Measurements from ENCODE around the gene ROBO1. TPM values are rescaled to one million over a fixed set of nuclear protein-coding genes. Genes with fewer than 3 reads are reported as not detected.

The ROBO1 gene
- total and polyA plus RNA-seq, 2 of the 13 experiments (the other 11 are each of a cell fraction or from before 2014, with no cell fraction given), result 52.2 to 71.0 TPM

- TF ChIP-seq IKZF5 (CRISPR knock-in tag; IDR thresholded peaks at IDR 0.05) (no peak), HMGA1 (CRISPR knock-in tag; conservative IDR thresholded peaks at IDR 0.05) (no peak), NRL (CRISPR knock-in tag; IDR thresholded peaks at IDR 0.05; ENCODE audit: borderline replicate concordance) (no peak), HOXA3 (CRISPR knock-in tag; IDR thresholded peaks at IDR 0.05) (peak; percentile 44; the same call in 1 of the 2 replicates), MZF1 (CRISPR knock-in tag; IDR thresholded peaks at IDR 0.05; ENCODE audit: borderline replicate concordance) (no peak), ZNF607 (CRISPR knock-in tag; IDR thresholded peaks at IDR 0.05; ENCODE audit: borderline replicate concordance) (no peak), ZNF383 (CRISPR knock-in tag; IDR thresholded peaks at IDR 0.05; ENCODE audit: borderline replicate concordance) (no peak), MBD4 (IDR thresholded peaks at IDR 0.05; ENCODE audit: borderline replicate concordance, low read length) (peak; percentile 50; the same call in 1 of the 2 replicates), HNF1B (CRISPR knock-in tag; IDR thresholded peaks at IDR 0.05) (no peak), ISL2 (CRISPR knock-in tag; IDR thresholded peaks at IDR 0.05) (peak; percentile 91), ZNF350 (CRISPR knock-in tag; IDR thresholded peaks at IDR 0.05; ENCODE audit: borderline replicate concordance, low read depth) (no peak), XRCC5 (optimal IDR thresholded peaks at IDR 0.05; ENCODE audit: low read length) (no peak), RARA (CRISPR knock-in tag; IDR thresholded peaks at IDR 0.05) (peak; percentile 60), NAIF1 (CRISPR knock-in tag; IDR thresholded peaks at IDR 0.05; ENCODE audit: borderline replicate concordance) (no peak), ZNF746 (CRISPR knock-in tag; IDR thresholded peaks at IDR 0.05) (no peak), REPIN1 (CRISPR knock-in tag; IDR thresholded peaks at IDR 0.05; ENCODE audit: borderline replicate concordance, low read depth) (no peak; the same call in 1 of the 2 replicates), IKZF1 (IDR thresholded peaks at IDR 0.05) (no peak), PBX2 (CRISPR knock-in tag; IDR thresholded peaks at IDR 0.05) (no peak), ZNF7 (CRISPR knock-in tag; IDR thresholded peaks at IDR 0.05) (no peak), HBP1 (CRISPR knock-in tag; IDR thresholded peaks at IDR 0.05; ENCODE audit: low read depth) (no peak), MYC (CRISPR knock-in tag; IDR thresholded peaks at IDR 0.05; ENCODE audit: borderline replicate concordance) (no peak), ZNF574 (CRISPR knock-in tag; IDR thresholded peaks at IDR 0.05) (peak; percentile 48; the same call in 1 of the 2 replicates), ETV6 (CRISPR knock-in tag; conservative IDR thresholded peaks at IDR 0.05) (no peak), ZKSCAN8 (CRISPR knock-in tag; IDR thresholded peaks at IDR 0.05; ENCODE audit: borderline replicate concordance) (no peak)
These were observed 935.0 kb downstream of the ROBO1 start (continued) for GRCh38 chr3:78832785-78833204.
